Suppressor macrophage treated with lipopolysaccharide for 4 hours (primary cell): Measurements from ENCODE around the gene ELOA.
"Not testable (repeated sequence)": the region's sequence is repeated elsewhere in the genome, so short reads cannot be mapped to it uniquely, and the experiment has no call there.

Experiments
- DNase-seq: peaks from one replicate; pipeline ENCODE4 v3.0.0-alpha.2; 2020

The ELOA gene

GRCh38 chr1:23787701-23788100, 44.4 kb downstream of the ELOA start:
- no peak for DNase-seq

- DNase-seq, result no peak
Observed at GRCh38 chr1:23788695-23789094, 45.4 kb downstream of the ELOA start.

DNA sequence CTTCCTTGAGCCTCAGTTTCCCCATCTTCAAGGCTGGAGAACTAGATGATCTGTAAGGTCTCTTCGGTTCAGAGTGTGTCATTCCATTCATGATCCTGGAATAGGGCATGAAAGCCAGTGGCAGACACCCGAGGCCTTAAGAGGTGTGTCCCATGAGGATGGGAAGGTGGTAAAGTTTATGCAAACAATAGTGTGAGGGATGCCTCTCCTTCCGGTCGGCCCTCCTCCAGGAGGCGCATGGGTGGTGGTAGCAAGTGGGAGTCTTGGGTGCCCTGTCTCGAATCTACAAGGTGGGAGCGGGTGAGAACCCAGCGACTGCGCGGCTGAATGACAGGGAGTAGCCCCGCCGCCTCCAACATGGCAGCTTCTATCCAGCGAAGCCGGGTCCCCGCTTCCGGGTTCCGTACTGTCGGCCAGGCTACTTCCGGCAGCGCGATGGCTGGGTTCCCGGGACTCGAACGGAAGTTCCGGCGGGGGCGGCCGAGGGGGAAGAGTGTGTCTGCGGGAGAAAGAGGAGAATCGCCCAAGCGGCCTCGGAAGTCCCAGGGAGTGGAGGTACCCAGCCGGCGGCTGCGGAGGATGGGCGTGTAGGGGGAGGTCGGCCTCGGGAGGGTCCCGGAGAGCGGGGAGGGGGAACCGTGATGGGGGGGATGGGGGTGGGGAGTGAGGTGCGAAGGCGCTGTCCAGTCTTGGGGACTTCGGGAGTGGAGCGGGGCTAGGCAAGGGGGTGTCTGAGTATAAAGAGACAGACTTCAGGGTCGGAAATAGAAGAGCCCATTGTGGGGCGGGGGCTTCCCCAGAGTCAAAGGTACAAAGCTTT, 47.6 kb downstream of the ELOA start, which contains the start of gene LYPLA2:
TSS of gene LYPLA2 (plus strand) at position 450 of the 820 bp plus-strand sequence. CDS start 1,538 bp downstream, outside the sequence.
- peak; percentile 96 for DNase-seq

GRCh38 chr1:23791516-23792047, 48.3 kb downstream of the ELOA start:
- no peak for DNase-seq

DNA sequence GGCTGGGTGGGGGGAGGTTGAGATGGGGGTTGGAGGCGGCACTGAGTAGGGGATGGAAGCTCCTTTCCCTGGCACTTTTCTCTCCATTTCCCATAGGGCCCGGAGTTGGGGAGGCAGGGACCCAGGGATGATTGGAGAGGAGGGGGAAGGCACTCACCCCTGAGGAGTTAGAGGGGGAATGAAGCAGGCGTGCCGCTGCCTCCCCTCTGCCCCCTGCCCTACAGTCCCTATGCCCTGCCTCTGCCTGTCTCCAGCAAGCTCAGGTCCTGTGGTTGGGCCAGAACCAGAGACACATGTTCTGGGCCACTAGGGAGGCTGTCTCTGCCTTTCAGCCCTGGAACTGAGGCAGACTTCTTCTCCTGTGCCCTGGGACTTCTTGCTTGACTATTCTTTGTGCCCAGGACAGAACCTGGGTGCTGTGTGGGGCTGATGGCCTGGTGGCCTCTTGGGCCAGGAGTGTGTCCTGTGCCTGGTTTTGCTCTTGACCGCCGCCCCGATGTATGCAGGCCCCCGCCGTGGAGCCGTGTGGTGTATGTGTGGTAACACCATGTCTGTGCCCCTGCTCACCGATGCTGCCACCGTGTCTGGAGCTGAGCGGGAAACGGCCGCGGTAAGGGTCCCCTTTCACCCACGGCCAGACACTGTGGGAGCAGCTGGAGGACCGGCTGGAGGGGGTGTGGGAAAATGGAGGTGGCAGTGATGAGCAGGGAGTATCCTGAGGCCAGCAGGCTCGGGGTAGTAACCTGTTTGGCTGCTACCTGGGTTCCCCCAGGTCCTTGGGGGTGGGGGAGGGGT, 49.1 kb downstream of the ELOA start:
- DNase-seq, result no peak

GRCh38 chr1:23793018-23793781, 49.9 kb downstream of the ELOA start:
- no peak for DNase-seq

DNA sequence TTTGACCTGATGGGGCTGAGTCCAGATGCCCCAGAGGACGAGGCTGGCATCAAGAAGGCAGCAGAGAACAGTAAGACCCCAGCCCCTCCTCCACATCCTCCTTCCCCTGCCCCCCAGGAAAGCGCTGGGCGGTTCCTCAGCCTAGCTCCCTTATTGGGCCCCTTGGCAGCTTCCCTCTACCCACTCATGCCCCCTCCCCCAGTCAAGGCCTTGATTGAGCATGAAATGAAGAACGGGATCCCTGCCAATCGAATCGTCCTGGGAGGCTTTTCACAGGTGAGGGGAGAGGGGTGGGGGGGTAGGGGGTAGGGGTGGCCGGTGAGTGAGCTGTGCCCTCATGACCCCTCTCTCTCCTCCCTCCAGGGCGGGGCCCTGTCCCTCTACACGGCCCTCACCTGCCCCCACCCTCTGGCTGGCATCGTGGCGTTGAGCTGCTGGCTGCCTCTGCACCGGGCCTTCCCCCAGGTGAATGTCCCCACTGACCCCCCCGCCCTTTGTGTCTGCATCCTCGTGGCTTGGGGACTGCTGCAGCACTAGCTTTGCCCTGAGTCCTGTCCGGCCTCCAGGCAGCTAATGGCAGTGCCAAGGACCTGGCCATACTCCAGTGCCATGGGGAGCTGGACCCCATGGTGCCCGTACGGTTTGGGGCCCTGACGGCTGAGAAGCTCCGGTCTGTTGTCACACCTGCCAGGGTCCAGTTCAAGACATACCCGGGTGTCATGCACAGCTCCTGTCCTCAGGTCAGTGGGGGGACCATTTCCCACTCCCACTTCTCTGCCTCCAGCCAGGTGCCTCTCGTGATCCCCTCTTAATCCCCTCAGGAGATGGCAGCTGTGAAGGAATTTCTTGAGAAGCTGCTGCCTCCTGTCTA, 50.8 kb downstream of the ELOA start:
- no peak for DNase-seq

DNA sequence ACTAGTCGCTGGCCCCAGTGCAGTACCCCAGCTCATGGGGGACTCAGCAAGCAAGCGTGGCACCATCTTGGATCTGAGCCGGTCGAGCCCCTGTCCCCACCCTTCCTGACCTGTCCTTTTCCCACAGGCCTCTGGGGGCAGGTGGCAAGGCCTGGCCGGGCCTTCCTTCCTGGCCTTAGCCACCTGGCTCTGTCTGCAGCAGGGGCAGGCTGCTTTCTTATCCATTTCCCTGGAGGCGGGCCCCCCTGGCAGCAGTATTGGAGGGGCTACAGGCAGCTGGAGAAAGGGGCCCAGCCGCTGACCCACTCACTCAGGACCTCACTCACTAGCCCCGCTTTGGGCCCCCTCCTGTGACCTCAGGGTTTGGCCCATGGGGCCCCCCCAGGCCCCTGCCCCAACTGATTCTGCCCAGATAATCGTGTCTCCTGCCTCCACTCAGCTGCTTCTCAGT, 51.5 kb downstream of the ELOA start:
- DNase-seq, result not testable (repeated sequence)

- no peak for DNase-seq
Observed at GRCh38 chr1:23795676-23796465, 52.6 kb downstream of the ELOA start.

- DNase-seq, result no peak
Observed at GRCh38 chr1:23796466-23797271, 53.4 kb downstream of the ELOA start.

GRCh38 chr1:23797478-23798448, 54.5 kb downstream of the ELOA start:
- DNase-seq, result no peak

DNA sequence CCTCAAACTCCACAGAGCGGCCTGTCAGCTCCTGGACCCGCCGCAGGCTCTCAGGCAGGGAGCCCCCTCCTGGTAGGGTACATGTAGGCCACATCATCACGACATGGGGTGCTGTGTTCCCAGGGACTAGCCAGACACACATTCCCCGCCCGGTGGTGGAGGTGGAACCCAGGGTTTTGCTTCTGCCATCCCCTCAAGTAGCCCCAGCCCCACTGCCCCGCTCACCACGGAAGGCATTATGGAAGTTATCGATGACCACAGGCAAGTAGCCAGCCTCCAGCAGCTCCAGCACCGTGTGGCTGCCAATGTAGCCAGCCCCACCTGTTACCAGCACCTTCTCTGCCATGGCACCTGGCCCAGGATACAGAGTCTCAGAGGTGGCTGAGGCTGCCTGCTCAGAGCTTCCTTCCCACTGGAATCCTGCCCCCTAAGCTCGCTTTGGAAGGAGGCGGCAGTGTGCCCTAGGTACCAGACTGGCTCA, 55.4 kb downstream of the ELOA start:
- no peak for DNase-seq

DNA sequence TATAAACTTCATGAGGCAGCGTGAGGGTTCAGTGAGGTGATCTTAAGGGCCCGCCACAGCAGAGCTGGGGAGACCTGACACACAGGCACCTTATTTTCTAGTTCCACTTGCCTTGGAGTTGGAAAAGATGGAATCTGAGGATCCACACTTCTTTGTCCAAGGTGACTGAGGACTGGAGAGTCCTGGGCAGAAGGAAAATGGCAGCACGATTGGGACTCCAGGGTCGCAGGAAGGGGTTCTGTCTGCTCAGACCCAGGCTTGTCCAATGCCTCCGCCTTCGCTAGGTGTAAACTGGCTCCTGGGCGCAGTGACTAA, 55.9 kb downstream of the ELOA start:
- no peak for DNase-seq

DNA sequence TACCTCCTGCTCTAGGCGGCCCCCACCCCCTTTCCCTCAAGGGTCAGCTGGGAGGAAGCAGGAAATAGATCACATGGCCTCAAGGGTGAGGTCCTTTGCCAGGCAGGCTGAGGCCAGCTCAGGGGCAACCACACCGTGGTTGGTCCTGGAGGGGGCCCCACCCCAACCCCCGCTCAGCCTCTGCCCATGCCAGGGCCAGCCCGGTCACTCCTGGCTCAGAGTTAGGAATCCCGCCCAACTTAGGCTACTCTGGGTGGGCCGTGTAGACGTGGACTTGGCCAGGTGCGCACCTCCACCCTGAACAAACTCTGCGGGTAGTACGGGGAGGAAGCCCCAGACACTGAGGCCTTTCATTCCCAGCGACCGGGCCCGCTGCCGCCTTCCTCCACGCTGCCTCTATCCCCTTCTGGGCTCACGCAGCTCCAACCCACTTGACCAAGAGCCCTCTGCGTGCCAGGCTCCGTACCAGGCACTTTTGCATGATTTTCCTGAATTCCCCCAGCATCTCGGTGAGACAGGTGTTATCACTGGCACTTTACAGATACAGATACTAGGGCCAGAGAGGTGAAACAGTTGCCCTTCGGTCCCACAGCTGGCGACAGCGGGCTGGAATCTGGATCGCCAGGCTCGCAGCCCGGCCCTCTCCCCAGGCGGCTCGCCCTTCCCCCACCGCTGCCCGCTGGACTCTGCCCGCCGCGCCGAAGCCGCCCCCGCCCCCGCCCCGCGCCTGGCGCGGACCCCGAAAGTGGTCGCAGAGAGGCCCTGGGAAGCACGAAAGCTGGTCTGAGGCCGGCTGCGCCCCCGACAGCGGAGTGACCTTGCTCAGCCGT, 56.5 kb downstream of the ELOA start:
- DNase-seq, result peak; percentile 32

DNA sequence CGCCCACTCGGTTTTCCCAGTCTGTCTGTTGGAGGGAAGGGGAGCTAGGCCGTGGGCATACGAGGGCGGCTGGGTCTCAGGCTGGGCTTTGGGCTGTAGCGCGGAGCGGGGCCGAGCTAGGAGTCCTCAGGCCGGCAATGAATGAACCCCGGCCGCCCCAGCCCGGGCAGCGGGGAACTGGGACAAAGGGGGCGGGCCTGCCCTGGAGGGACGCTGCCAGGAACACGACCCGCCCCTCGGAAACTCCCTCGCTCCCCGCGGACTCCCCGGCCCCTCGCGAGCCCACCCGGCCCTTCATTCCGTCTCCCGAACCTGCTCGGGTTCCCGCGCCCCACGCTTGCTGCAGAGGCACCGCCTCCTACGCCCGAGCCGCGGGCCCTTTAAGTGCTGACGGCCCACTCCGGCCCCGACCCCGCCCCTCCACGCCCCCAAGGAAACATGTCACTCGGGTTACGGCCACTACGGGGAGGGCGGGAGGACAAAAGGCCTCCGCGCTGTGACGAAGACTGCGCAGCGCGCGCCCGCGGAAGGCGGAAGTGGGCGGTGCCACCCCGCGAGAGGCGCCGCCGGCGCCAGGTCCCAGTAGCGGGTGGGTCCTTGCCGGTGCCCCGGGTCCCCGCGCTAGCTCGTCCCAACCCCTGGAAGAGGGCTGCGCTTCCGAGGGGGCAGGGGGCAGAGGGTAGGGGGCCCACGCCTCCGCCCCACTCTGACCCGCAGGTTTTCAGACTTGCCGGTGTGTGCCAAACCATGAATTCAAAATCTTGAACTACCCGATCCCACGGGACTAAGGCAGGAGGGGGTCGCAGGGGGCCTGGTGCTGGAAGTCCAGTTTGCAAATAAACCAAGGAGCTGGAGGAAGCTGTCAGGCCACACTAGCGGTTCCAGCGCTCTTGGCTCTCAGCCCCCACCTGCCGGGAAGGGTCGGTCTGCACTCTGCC, 57.4 kb downstream of the ELOA start, which contains the start of gene GALE:
TSS of gene GALE (minus strand) at position 355 of the 938 bp plus-strand sequence. CDS start 1,747 bp downstream, outside the sequence.
- peak; percentile 97 for DNase-seq

DNA sequence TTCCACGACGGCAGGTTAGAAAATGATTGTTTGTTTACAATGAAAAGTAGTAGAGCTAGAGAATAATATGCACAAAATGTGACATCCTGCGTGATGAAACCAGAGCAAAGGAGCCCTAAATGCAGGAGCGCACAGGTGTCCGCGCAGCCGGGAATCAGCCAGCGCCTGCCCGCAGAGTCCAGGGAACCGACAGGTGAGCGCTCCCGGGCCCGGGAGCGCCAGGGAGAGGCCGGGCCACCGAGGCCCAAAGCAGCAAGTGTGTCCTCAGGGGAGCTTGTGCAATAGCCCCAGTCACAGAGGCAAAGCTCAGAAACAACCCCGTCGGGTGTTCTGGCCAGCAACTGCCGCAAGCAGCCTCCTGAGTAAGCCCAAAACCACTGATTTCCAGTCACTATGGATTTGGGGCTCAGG, 58.1 kb downstream of the ELOA start:
- DNase-seq, result no peak

GRCh38 chr1:23801876-23802275, 58.6 kb downstream of the ELOA start:
- DNase-seq, result no peak
